ENCODE data around the gene WDFY2.

The WDFY2 gene

DNA sequence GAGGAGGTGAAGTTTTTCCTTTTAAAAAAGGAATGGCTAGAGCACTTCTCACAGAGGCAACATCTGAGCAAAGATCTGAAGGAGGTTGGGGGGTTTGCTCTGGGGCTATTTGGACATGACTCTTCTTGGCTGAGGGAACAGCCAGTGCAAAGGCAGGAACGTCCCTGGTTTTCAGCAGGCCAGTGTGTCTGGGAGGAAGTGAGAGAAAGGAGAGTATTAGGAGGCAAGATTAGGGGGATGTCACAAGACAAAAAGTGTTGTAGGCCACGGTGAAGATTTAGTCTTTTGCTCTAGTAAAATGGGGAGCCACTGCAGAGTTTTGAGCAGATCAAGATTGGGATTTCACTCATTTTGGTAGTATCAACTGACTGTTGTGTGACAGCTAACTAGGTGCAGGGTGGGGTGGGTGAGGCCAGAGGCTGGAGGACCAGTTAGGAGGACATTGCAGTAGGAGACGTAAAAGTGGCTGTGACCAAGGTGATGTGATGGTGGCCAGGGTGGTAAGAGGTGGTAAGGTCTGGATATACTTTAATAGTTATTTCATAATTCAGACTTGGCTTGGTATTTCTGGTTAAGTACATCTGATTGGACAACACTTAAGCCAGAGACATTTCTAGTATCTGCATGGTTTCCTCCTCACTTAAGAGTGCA, 40.6 kb downstream of the WDFY2 start:
- H3K4me3 ChIP-seq (ENCODE audit: low read depth, low read length) = no peak overlapping the region
- TF ChIP-seq, protein P1, sequence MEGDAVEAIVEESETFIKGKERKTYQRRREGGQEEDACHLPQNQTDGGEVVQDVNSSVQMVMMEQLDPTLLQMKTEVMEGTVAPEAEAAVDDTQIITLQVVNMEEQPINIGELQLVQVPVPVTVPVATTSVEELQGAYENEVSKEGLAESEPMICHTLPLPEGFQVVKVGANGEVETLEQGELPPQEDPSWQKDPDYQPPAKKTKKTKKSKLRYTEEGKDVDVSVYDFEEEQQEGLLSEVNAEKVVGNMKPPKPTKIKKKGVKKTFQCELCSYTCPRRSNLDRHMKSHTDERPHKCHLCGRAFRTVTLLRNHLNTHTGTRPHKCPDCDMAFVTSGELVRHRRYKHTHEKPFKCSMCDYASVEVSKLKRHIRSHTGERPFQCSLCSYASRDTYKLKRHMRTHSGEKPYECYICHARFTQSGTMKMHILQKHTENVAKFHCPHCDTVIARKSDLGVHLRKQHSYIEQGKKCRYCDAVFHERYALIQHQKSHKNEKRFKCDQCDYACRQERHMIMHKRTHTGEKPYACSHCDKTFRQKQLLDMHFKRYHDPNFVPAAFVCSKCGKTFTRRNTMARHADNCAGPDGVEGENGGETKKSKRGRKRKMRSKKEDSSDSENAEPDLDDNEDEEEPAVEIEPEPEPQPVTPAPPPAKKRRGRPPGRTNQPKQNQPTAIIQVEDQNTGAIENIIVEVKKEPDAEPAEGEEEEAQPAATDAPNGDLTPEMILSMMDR (IDR thresholded peaks at IDR 0.05; ENCODE audit: low read depth, low read length) = no peak

DNA sequence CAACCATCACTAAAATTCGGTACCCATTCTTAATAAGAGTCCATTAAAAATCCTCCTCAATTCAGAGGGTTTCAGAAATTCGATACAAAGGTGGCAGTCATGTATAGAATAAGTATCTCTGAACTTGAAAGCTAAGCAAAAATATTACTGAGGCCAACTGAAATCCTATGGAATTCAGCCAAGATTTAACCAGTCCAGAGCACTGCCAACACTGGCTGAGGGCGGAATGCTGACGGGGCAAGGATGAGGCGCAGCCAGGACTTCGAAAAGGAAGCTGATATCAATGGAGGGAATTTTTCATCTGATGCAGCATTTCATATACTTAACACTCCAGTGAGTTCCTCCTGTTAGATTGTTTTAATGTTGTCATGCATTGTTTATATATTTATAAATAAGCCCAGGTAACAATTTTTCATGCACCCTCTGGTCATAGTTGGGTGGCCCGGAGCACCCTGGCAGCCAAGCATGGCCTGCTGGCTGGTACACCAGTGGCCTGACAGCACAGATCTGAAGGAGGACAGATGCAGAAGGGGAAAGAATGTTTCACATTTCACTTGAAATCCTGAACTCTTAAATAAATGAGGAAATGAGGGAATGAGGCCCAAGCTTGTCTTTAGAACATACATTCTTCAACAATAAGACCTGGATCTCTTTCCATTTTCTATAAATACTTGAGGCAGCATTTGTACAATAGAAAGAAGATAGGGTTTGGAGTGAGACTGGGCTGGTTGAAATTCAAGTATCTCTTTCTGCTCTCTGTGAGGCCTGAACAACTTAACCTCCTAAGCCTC, 41.5 kb downstream of the WDFY2 start:
- TF ChIP-seq, protein P1 (IDR thresholded peaks at IDR 0.05; ENCODE audit: low read depth, low read length) = no peak
- no peak overlapping the region for H3K4me3 ChIP-seq (ENCODE audit: low read depth, low read length)

DNA sequence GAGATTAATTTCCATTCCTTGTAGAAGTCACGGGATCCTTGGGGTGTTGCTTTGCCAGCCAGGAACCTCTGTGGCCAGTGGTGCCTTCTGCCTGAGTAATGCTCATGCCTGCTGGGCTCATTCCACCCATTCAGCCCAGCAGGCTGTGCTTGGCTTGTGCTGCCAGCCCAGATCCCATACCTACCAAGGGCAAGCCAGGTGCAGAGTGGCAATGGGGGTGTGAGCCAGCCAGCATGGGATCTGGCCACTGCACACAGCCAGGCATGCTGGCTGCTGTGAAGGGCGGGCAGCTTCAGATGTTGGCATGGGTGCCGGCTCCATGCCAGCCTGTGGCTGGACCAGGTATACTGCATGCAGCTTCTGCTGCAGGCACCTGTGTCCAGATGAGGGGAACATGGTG, 42.5 kb downstream of the WDFY2 start:
- H3K4me3 ChIP-seq (ENCODE audit: low read depth, low read length) = no peak overlapping the region
- TF ChIP-seq, protein P1 (IDR thresholded peaks at IDR 0.05; ENCODE audit: low read depth, low read length) = no peak

DNA sequence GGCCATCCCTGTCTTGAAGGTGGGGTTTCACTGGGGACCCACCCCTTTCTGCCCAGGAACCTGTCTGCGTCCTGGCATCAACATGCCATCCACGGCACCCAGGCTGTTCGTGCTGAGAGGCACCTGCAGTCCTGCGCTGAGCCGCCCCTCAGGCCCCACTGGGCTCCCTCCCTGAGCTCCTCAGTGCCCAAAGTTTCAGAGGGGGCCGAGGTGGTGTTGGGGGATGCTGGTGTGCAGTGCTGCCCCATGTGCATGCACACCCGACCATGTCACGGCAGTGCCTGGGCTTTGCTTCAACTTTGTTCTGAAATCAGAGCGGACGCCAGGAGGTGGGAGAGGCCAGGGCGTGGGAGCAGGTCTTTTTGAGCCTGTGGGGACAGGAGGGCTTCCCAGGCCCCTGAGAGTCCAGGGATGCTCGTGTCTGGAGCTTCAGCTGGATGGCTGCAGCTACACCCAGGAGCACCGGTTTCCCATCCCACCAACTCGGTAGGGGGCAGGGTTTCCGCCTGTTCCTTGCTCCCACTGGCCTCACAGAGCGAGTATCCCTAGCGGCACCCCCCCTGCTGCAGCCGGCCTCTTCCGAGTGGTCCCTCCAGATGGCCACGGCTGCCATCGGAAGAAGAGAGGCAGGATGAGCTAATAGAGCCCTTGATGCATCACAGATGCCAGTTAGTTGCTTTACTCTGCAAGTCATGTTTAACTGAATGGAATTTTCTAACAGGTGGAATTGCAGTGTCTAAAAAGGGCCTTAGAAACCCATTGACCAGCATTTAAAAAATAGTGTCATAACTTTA, 44.0 kb downstream of the WDFY2 start:
- no peak overlapping the region for H3K4me3 ChIP-seq (ENCODE audit: low read depth, low read length)
- TF ChIP-seq, protein P1 (IDR thresholded peaks at IDR 0.05; ENCODE audit: low read depth, low read length) = no peak

DNA sequence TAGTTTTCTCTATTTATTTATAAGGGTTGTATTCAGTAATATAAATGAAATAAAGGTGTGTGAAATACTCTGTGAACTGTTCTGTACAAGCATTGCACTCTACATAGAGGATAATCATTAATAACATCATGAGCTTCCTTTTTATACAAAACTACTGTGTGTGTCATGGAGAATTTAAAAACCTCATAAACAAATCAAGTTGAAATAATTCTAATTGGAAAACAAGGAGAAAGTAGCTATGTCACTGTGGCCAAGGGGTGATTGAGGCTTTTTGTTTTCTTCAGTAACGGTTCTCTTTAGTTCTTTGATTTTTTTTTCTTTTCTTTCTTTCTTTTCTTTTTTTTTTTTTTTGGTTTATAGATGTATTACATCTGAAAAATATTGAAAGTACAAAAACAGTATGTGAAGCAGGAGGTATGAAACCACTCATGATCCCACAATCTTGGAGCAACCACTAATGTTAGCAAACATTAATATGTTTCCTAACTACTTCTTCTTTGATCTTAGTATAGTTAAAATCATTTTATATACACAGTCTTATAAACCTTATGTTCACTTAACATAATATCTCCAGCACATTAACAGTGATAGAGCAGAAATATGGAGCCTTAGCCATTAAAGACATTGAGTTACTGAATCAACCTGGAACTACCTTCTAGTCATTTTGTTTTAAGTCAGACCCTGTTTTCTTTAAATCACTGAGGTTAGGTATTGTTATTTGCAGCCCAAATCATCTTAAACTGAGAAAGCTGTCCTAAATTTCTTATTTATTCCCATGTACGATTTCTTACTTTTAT, 45.4 kb downstream of the WDFY2 start:
- H3K4me3 ChIP-seq (ENCODE audit: low read depth, low read length) = no peak overlapping the region
- TF ChIP-seq, protein P1 (IDR thresholded peaks at IDR 0.05; ENCODE audit: low read depth, low read length) = no peak

DNA sequence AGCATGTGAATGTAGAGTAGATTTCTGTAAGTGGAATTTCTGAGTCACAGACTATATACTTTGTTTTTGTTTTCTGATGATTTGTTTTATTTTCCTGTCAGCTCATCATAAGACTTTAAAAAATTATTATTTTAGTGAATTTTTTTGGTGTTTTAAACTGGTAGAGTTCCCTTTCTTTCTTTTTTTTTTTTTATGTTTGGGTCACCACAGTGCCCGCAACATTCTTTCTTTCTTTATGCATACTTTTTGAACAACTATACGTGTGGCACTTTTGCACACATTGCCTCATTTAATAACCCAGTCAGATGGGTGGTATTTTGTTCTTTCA, 46.0 kb downstream of the WDFY2 start:
- TF ChIP-seq, protein P1 (IDR thresholded peaks at IDR 0.05; ENCODE audit: low read depth, low read length) = no peak
- H3K4me3 ChIP-seq (ENCODE audit: low read depth, low read length) = no peak overlapping the region
